Duodenal mucosa (tissue), 2 donors: ENCODE measurements around the gene LCOR.

ENCODE experiments used
- H3K27ac ChIP-seq: one replicate; pipeline ENCODE4 v1.7.0; 2013; ENCODE audit warnings: low read depth, low read length
- H3K27me3 ChIP-seq, 2 donors: one replicate each; pipeline ENCODE4 v1.7.0; 2013; ENCODE audit warnings: low read length in 2 of 2, control low read depth in 1 of 2; ENCODE audit not compliant: insufficient read depth in 2 of 2, control insufficient read depth in 1 of 2
- H3K36me3 ChIP-seq, 2 donors: one replicate each; pipeline ENCODE4 v1.7.0; 2013; ENCODE audit warnings: low read length in 2 of 2, control low read depth in 1 of 2; ENCODE audit not compliant: insufficient read depth in 2 of 2, control insufficient read depth in 1 of 2
- H3K4me1 ChIP-seq, 2 donors: one replicate each; pipeline ENCODE4 v1.7.0; 2013; ENCODE audit warnings: low read length in 2 of 2, control low read depth in 1 of 2; ENCODE audit not compliant: insufficient read depth in 2 of 2, control insufficient read depth in 1 of 2
- H3K4me3 ChIP-seq, 2 donors: one replicate each; pipeline ENCODE4 v1.7.0; 2013; ENCODE audit warnings: low read length in 2 of 2, low read depth in 1 of 2
- H3K9ac ChIP-seq, 2 donors: one replicate each; pipeline ENCODE4 v1.7.0; 2013; ENCODE audit warnings: low read length in 2 of 2, low read depth in 1 of 2
- H3K9me3 ChIP-seq, 2 donors: one replicate each; pipeline ENCODE4 v1.7.0; 2013; ENCODE audit warnings: low read length in 2 of 2, control low read depth in 1 of 2; ENCODE audit not compliant: control insufficient read depth in 1 of 2

Gene LCOR

GRCh38 chr10:96958071-96958470, 126.0 kb downstream of the LCOR start:
- H3K9me3 ChIP-seq: no peaks in the 10 kb centered on the region
- H3K4me1 ChIP-seq: no peaks in the 10 kb centered on the region
- no peak overlapping the region for H3K9ac ChIP-seq
- H3K4me3 ChIP-seq: no peak overlapping the region
- no peaks in the 10 kb centered on the region for H3K27me3 ChIP-seq
- no peak overlapping the region for H3K27ac ChIP-seq
- H3K36me3 ChIP-seq: peaks cover 13 to 37% of the 10 kb centered on the region in 2 donors

GRCh38 chr10:96959733-96960132, 127.6 kb downstream of the LCOR start:
- no peak overlapping the region for H3K4me3 ChIP-seq
- no peak overlapping the region for H3K27ac ChIP-seq
- H3K9me3 ChIP-seq: no peaks in the 10 kb centered on the region
- H3K36me3 ChIP-seq: peaks cover 13 to 35% of the 10 kb centered on the region in 2 donors
- H3K4me1 ChIP-seq: no peaks in the 10 kb centered on the region
- H3K27me3 ChIP-seq: no peaks in the 10 kb centered on the region
- H3K9ac ChIP-seq: no peak overlapping the region

- Histone ChIP-seq H3K36me3 (peaks cover 2 to 24% of the 10 kb centered on the region in 2 donors), H3K4me1 (no peaks in the 10 kb centered on the region), H3K27ac (no peak overlapping the region), H3K27me3 (no peaks in the 10 kb centered on the region), H3K9ac (no peak overlapping the region), H3K9me3 (no peaks in the 10 kb centered on the region), H3K4me3 (no peak overlapping the region)
These were observed 128.8 kb downstream of the LCOR start for GRCh38 chr10:96960872-96961271.

GRCh38 chr10:96964131-96964530, 132.0 kb downstream of the LCOR start:
- no peak overlapping the region for H3K9ac ChIP-seq
- H3K4me3 ChIP-seq: no peak overlapping the region
- H3K27me3 ChIP-seq: no peaks in the 10 kb centered on the region
- H3K4me1 ChIP-seq: no peaks in the 10 kb centered on the region
- peaks cover 0 to 12% of the 10 kb centered on the region in 2 donors for H3K36me3 ChIP-seq
- no peaks in the 10 kb centered on the region for H3K9me3 ChIP-seq
- no peak overlapping the region for H3K27ac ChIP-seq

GRCh38 chr10:96967847-96968246, 135.7 kb downstream of the LCOR start:
- no peak overlapping the region for H3K27ac ChIP-seq
- H3K4me1 ChIP-seq: peaks cover 14% of the 10 kb centered on the region in 2 donors

GRCh38 chr10:96968682-96969423, 136.8 kb downstream of the LCOR start:
- Histone ChIP-seq H3K4me1 (peaks cover 24% of the 10 kb centered on the region in 2 donors), H3K27ac (no peak overlapping the region), H3K27me3 (no peaks in the 10 kb centered on the region), H3K9me3 (no peaks in the 10 kb centered on the region), H3K9ac (no peak overlapping the region), H3K4me3 (no peak overlapping the region), H3K36me3 (no peaks in the 10 kb centered on the region)

More at GRCh38 chr10:96967847-96968246, 135.7 kb downstream of the LCOR start:
- Histone ChIP-seq H3K9ac (no peak overlapping the region), H3K27me3 (no peaks in the 10 kb centered on the region), H3K36me3 (peaks cover 0 to 4% of the 10 kb centered on the region in 2 donors), H3K4me3 (no peak overlapping the region), H3K9me3 (no peaks in the 10 kb centered on the region)

GRCh38 chr10:96971324-96971723, 139.2 kb downstream of the LCOR start:
- H3K27ac ChIP-seq: no peak overlapping the region
- no peaks in the 10 kb centered on the region for H3K36me3 ChIP-seq
- H3K9me3 ChIP-seq: no peaks in the 10 kb centered on the region
- H3K27me3 ChIP-seq: no peaks in the 10 kb centered on the region
- H3K4me1 ChIP-seq: peaks cover 35 to 43% of the 10 kb centered on the region in 2 donors
- no peak overlapping the region for H3K9ac ChIP-seq
- no peak overlapping the region for H3K4me3 ChIP-seq

GRCh38 chr10:96972264-96972663, 140.2 kb downstream of the LCOR start:
- Histone ChIP-seq H3K27me3 (no peaks in the 10 kb centered on the region), H3K4me3 (no peak overlapping the region), H3K4me1 (peaks cover 39 to 49% of the 10 kb centered on the region in 2 donors), H3K9ac (no peak overlapping the region), H3K9me3 (no peaks in the 10 kb centered on the region), H3K36me3 (no peaks in the 10 kb centered on the region), H3K27ac (no peak overlapping the region)

GRCh38 chr10:96973809-96974747, 142.0 kb downstream of the LCOR start:
- H3K4me1 ChIP-seq: peaks cover 39 to 62% of the 10 kb centered on the region in 2 donors
- H3K27ac ChIP-seq: no peak overlapping the region
- no peak overlapping the region for H3K4me3 ChIP-seq
- no peaks in the 10 kb centered on the region for H3K36me3 ChIP-seq
- H3K9me3 ChIP-seq: no peaks in the 10 kb centered on the region
- no peaks in the 10 kb centered on the region for H3K27me3 ChIP-seq
- H3K9ac ChIP-seq: no peak overlapping the region

- Histone ChIP-seq H3K36me3 (no peaks in the 10 kb centered on the region), H3K27me3 (no peaks in the 10 kb centered on the region), H3K9me3 (no peaks in the 10 kb centered on the region), H3K4me1 (peaks cover 39 to 62% of the 10 kb centered on the region in 2 donors), H3K4me3 (no peak overlapping the region), H3K9ac (no peak overlapping the region), H3K27ac (no peak overlapping the region)
These were observed 143.0 kb downstream of the LCOR start for GRCh38 chr10:96975136-96975535.
